ENCODE measurements around the gene RYR3.
"Not testable (repeated sequence)": the region's sequence is repeated elsewhere in the genome, so short reads cannot be mapped to it uniquely, and the experiment has no call there.

Gene RYR3

GRCh38 chr15:33586786-33587697, 276.3 kb downstream of the RYR3 start:
- DNase-seq (ENCODE audit: low read depth) = no peak

GRCh38 chr15:33587773-33588172, 277.0 kb downstream of the RYR3 start:
- no peak for DNase-seq (ENCODE audit: low read depth)

GRCh38 chr15:33592864-33593263, 282.1 kb downstream of the RYR3 start:
- no peak for DNase-seq (ENCODE audit: low read depth)

- not testable (repeated sequence) for DNase-seq (ENCODE audit: low read depth)
Observed at GRCh38 chr15:33598382-33598781, 287.6 kb downstream of the RYR3 start.

GRCh38 chr15:33600212-33600611, 289.4 kb downstream of the RYR3 start:
- no peak for DNase-seq (ENCODE audit: low read depth)

GRCh38 chr15:33601461-33601860, 290.7 kb downstream of the RYR3 start:
- DNase-seq (ENCODE audit: low read depth) = no peak

GRCh38 chr15:33608714-33609113, 297.9 kb downstream of the RYR3 start:
- no peak for DNase-seq (ENCODE audit: low read depth)

- DNase-seq (ENCODE audit: low read depth) = no peak
Observed at GRCh38 chr15:33612721-33613304, 302.0 kb downstream of the RYR3 start.

GRCh38 chr15:33616475-33616874, 305.7 kb downstream of the RYR3 start:
- DNase-seq (ENCODE audit: low read depth) = no peak

- no peak for DNase-seq (ENCODE audit: low read depth)
Observed at GRCh38 chr15:33618350-33618749, 307.6 kb downstream of the RYR3 start.

- DNase-seq (ENCODE audit: low read depth) = no peak
Observed at GRCh38 chr15:33621141-33621540, 310.4 kb downstream of the RYR3 start.

GRCh38 chr15:33623010-33623409, 312.2 kb downstream of the RYR3 start:
- DNase-seq (ENCODE audit: low read depth) = no peak

- no peak for DNase-seq (ENCODE audit: low read depth)
Observed at GRCh38 chr15:33624439-33624838, 313.7 kb downstream of the RYR3 start.

GRCh38 chr15:33629647-33630046, 318.9 kb downstream of the RYR3 start:
- no peak for DNase-seq (ENCODE audit: low read depth)

GRCh38 chr15:33636234-33636633, 325.5 kb downstream of the RYR3 start:
- DNase-seq (ENCODE audit: low read depth) = no peak

GRCh38 chr15:33636958-33637357, 326.2 kb downstream of the RYR3 start:
- DNase-seq (ENCODE audit: low read depth) = no peak

- no peak for DNase-seq (ENCODE audit: low read depth)
Observed at GRCh38 chr15:33638453-33638852, 327.7 kb downstream of the RYR3 start.

- no peak for DNase-seq (ENCODE audit: low read depth)
Observed at GRCh38 chr15:33639051-33639450, 328.3 kb downstream of the RYR3 start.

- no peak for DNase-seq (ENCODE audit: low read depth)
Observed at GRCh38 chr15:33639456-33639855, 328.7 kb downstream of the RYR3 start.

- peak; percentile 65 for DNase-seq (ENCODE audit: low read depth)
Observed at GRCh38 chr15:33639978-33640377, 329.2 kb downstream of the RYR3 start.

GRCh38 chr15:33641069-33641468, 330.3 kb downstream of the RYR3 start:
- DNase-seq (ENCODE audit: low read depth) = no peak

GRCh38 chr15:33644304-33644703, 333.5 kb downstream of the RYR3 start:
- DNase-seq (ENCODE audit: low read depth) = no peak

- no peak for DNase-seq (ENCODE audit: low read depth)
Observed at GRCh38 chr15:33646744-33647143, 336.0 kb downstream of the RYR3 start.

Measured in CMK (cell line).